Testis (tissue), 3 donors: ENCODE measurements around the gene NOTCH1. TPM values are rescaled to one million over a fixed set of nuclear protein-coding genes. Genes with fewer than 3 reads are reported as not detected.

Source experiments
- DNase-seq: peaks from one replicate; pipeline ENCODE4 v3.0.0-alpha.2; 2019
- H3K27ac ChIP-seq, 2 donors: fragments of 200-600 bp; sonication (generic); one replicate each; pipeline ENCODE4 v1.5.1; 2019
- H3K27me3 ChIP-seq: fragments of 200-600 bp; sonication (generic); one replicate; pipeline ENCODE4 v1.5.1; 2019
- H3K36me3 ChIP-seq: fragments of 200-600 bp; sonication (generic); one replicate; pipeline ENCODE4 v1.5.1; 2017; ENCODE audit warnings: low read depth; ENCODE audit errors: missing control alignments
- H3K4me1 ChIP-seq: fragments of 200-600 bp; sonication (generic); one replicate; pipeline ENCODE4 v1.5.1; 2019
- H3K4me3 ChIP-seq, 2 donors: fragments of 200-600 bp; sonication (generic); one replicate each; pipeline ENCODE4 v1.5.1; 2017 to 2019
- H3K9me3 ChIP-seq: fragments of 200-600 bp; sonication (generic); one replicate; pipeline ENCODE4 v1.5.1; 2017
- POLR2A ChIP-seq: fragments of 450-650 bp; IDR thresholded peaks from one replicate; pipeline ENCODE4 v1.6.1; 2017; ENCODE audit warnings: antibody characterized with exemption, mild to moderate bottlenecking, moderate library complexity
- WGBS, 2 donors: methylation state at CpG; one replicate each; pipeline ENCODE4 v1.1.5; 2018; 5-methylcytosine and 5-hydroxymethylcytosine counted together
- intact Hi-C: fragments of 100-400 bp; cut with DNase I; formaldehyde crosslinking; loops from one replicate; pipeline ENCODE4 v1.15.1; 2023; ENCODE audit warnings: low total_unique reads
- polyA plus RNA-seq: library from polyadenylated mRNA; stranded (reverse); fragments of 350-450 nt; fragmentation: Illumina TruSeq; extraction: RNeasy Lipid Tissue Mini Kit (QIAGEN cat#74804); gene quantifications from one replicate; pipeline ENCODE4 v1.2.3, GENCODE V29; 2014; ENCODE audit warnings: low read depth, low replicate concordance; ENCODE audit not compliant: insufficient read depth
- total RNA-seq, 2 donors: library from RNA; depleted of rRNA; stranded (reverse); fragments of >200 nt; gene quantifications; one replicate each; pipeline ENCODE4 v1.2.3, GENCODE V29; 2016
- TF ChIP-seq, protein P1 (sequence below), 3 experiments: fragments of 450-650 bp in 2 of 3; fragments of 200-600 bp in 1 of 3; sonication (generic) in 1 of 3; IDR thresholded peaks; one replicate each; pipeline ENCODE4 v1.5.1; 2016 to 2019; ENCODE audit warnings: antibody characterized with exemption in 3 of 3, mild to moderate bottlenecking in 2 of 3, moderate library complexity in 1 of 3

Gene NOTCH1
- total and polyA plus RNA-seq, 3 donors from 2014 or later, result 7.2 to 34.1 (median 32.4) TPM

DNA sequence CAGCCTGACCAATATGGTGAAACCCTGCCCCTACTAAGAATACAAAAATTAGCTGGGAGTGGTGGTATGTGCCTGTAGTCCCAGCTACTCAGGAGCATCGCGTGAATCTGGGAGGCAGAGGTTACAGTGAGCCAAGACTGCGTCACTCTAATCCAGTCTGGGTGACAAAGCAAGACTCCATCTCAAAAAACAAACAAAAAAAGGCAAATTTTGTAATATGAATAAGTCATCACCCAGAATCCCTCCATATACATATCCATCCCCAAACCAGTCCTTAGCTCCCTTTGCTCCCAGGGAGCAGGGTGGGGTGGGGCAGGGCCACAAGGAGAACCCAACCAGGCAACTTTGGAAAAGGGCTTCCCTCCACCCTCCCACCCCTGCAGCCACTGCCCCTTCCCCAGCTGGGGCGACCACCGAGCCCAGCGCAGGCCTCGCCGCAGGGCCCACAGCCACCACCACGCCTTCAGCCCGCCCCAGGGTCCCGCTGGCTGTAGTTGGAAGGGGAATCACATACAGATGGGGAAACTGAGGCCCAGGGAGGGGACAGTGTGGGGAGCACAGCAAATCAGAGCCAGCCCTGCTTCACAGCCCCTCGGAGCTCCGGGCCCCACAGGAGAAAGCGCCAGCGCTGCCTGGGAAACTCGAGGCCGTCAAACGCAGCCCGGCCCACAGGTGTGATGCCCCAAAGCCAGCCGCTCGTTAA is 7.8 kb downstream of the NOTCH1 start:
- H3K27ac ChIP-seq, result no peak overlapping the region
- H3K4me3 ChIP-seq, result no peak overlapping the region
- no peak for TF ChIP-seq POLR2A
- TF ChIP-seq, protein P1, sequence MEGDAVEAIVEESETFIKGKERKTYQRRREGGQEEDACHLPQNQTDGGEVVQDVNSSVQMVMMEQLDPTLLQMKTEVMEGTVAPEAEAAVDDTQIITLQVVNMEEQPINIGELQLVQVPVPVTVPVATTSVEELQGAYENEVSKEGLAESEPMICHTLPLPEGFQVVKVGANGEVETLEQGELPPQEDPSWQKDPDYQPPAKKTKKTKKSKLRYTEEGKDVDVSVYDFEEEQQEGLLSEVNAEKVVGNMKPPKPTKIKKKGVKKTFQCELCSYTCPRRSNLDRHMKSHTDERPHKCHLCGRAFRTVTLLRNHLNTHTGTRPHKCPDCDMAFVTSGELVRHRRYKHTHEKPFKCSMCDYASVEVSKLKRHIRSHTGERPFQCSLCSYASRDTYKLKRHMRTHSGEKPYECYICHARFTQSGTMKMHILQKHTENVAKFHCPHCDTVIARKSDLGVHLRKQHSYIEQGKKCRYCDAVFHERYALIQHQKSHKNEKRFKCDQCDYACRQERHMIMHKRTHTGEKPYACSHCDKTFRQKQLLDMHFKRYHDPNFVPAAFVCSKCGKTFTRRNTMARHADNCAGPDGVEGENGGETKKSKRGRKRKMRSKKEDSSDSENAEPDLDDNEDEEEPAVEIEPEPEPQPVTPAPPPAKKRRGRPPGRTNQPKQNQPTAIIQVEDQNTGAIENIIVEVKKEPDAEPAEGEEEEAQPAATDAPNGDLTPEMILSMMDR (IDR thresholded peaks at IDR 0.05), result no peak
- no peak for DNase-seq
- H3K9me3 ChIP-seq, result no peaks in the 10 kb centered on the region
- H3K4me1 ChIP-seq, result no peaks in the 10 kb centered on the region
- intact Hi-C loops, result no loop called here
- no peaks in the 10 kb centered on the region for H3K27me3 ChIP-seq
- 92 to 93% methylated on average over 13 to 21 of the region's 21 CpGs for WGBS, 2 donors
- H3K36me3 ChIP-seq, result no peaks in the 10 kb centered on the region

GRCh38 chr9:136537411-136537810 is 8.4 kb downstream of the NOTCH1 start:
- intact Hi-C loops, result no loop called here
- Histone ChIP-seq H3K9me3 (no peaks in the 10 kb centered on the region), H3K27ac (no peak overlapping the region), H3K4me3 (no peak overlapping the region), H3K4me1 (no peaks in the 10 kb centered on the region), H3K27me3 (no peaks in the 10 kb centered on the region), H3K36me3 (no peaks in the 10 kb centered on the region)
- 95 to 100% methylated on average over 7 of the region's 7 CpGs for WGBS, 2 donors
- no peak for DNase-seq
- TF ChIP-seq POLR2A, result no peak
- TF ChIP-seq, protein P1 (IDR thresholded peaks at IDR 0.05), result no peak

- no peaks in the 10 kb centered on the region for H3K27me3 ChIP-seq
- DNase-seq, result no peak
- no peaks in the 10 kb centered on the region for H3K36me3 ChIP-seq
- TF ChIP-seq, protein P1 (IDR thresholded peaks at IDR 0.05), result no peak
- TF ChIP-seq POLR2A, result no peak
- intact Hi-C loops, result no loop called here
- H3K9me3 ChIP-seq, result no peaks in the 10 kb centered on the region
- no peaks in the 10 kb centered on the region for H3K4me1 ChIP-seq
- 87 to 90% methylated on average over 2 to 16 of the region's 16 CpGs for WGBS, 2 donors
- no peak overlapping the region for H3K4me3 ChIP-seq
- H3K27ac ChIP-seq, result no peak overlapping the region
These were observed 9.1 kb downstream of the NOTCH1 start for GRCh38 chr9:136536721-136537241.

- TF ChIP-seq, protein P1 (IDR thresholded peaks at IDR 0.05), result no peak
- no peak for TF ChIP-seq POLR2A
- Histone ChIP-seq H3K4me1 (no peaks in the 10 kb centered on the region), H3K4me3 (no peak overlapping the region), H3K36me3 (no peaks in the 10 kb centered on the region), H3K9me3 (no peaks in the 10 kb centered on the region), H3K27me3 (no peaks in the 10 kb centered on the region), H3K27ac (no peak overlapping the region)
- WGBS, 2 donors, result 95 to 97% methylated on average over 8 to 19 of the region's 20 CpGs
- intact Hi-C loops, result no loop called here
- DNase-seq, result no peak
These were observed 9.7 kb downstream of the NOTCH1 start for GRCh38 chr9:136536051-136536720.
